Measurements from ENCODE around the gene PJA2.

PJA2 gene

DNA sequence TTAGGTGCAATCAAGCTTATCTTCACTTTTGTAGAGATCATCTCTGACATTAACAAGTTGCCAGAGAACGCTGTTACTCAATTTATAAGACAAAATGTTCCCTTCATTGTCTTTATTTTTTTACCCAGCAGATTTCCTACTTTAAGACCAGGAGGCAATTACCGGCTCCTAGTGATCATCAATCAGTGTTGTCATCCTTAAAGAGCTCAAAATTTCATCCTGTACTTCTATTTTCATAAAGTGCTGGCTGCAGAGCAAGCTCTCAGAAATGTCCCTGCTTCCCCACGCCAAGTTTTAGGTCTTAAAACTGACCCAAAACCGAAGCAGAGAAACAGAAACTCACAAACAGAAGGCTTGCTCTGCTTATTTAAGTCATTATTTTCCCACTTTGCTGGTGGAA lies 82.9 kb downstream of the PJA2 start:
- DNase-seq (ENCODE audit: low spot score) = no peak
- in situ Hi-C loops (cut with MboI; ENCODE audit: low sequenced_read_pairs, unreplicated experiment) = no loop called here
- TF ChIP-seq, protein P1, sequence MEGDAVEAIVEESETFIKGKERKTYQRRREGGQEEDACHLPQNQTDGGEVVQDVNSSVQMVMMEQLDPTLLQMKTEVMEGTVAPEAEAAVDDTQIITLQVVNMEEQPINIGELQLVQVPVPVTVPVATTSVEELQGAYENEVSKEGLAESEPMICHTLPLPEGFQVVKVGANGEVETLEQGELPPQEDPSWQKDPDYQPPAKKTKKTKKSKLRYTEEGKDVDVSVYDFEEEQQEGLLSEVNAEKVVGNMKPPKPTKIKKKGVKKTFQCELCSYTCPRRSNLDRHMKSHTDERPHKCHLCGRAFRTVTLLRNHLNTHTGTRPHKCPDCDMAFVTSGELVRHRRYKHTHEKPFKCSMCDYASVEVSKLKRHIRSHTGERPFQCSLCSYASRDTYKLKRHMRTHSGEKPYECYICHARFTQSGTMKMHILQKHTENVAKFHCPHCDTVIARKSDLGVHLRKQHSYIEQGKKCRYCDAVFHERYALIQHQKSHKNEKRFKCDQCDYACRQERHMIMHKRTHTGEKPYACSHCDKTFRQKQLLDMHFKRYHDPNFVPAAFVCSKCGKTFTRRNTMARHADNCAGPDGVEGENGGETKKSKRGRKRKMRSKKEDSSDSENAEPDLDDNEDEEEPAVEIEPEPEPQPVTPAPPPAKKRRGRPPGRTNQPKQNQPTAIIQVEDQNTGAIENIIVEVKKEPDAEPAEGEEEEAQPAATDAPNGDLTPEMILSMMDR (IDR thresholded peaks at IDR 0.05; ENCODE audit: borderline replicate concordance, control extremely low read depth, extremely low read depth, insufficient read depth, missing control alignments) = no peak

DNA sequence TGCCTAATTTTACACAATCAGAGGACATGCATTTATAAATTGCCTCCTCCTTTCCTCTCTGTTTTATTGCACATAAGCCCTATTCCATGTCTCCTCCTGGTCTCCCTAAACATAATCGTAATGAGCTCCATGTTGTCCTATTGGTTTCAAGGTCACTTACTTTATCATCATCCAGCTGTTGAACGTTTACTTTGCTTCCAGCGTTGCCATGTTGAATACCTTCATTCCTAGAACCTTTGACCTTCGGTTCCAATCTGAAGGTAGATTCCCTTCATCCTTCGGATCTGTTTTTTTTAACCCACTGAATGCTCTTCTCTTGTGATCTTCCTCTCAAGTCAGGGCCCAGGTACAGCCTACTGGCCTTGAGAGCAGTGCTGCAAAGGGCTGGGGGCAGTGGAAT lies 84.3 kb downstream of the PJA2 start:
- no peak for DNase-seq (ENCODE audit: low spot score)
- TF ChIP-seq, protein P1 (IDR thresholded peaks at IDR 0.05; ENCODE audit: borderline replicate concordance, control extremely low read depth, extremely low read depth, insufficient read depth, missing control alignments) = no peak
- in situ Hi-C loops (cut with MboI; ENCODE audit: low sequenced_read_pairs, unreplicated experiment) = no loop called here

DNA sequence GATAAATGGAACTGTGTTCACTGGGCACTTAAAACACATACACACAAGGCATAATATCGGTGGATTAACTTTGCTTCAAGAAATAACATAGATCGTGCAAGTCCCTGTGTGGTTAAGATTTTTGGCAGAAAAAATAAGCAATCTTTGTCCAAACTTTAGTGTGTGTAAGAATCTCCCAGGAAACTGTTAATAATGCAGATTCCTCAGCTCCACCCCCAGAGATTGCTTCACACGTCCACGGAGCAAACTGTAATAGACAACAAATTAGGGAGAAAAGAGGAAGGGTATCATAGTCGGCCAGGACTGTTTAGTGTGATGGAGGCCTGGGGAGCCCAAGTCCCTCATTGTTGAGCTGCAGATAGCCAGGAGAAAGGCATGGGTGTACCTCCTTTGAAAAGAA lies 84.8 kb downstream of the PJA2 start:
- in situ Hi-C loops (cut with MboI; ENCODE audit: low sequenced_read_pairs, unreplicated experiment) = no loop called here
- DNase-seq (ENCODE audit: low spot score) = no peak
- TF ChIP-seq, protein P1 (IDR thresholded peaks at IDR 0.05; ENCODE audit: borderline replicate concordance, control extremely low read depth, extremely low read depth, insufficient read depth, missing control alignments) = no peak

DNA sequence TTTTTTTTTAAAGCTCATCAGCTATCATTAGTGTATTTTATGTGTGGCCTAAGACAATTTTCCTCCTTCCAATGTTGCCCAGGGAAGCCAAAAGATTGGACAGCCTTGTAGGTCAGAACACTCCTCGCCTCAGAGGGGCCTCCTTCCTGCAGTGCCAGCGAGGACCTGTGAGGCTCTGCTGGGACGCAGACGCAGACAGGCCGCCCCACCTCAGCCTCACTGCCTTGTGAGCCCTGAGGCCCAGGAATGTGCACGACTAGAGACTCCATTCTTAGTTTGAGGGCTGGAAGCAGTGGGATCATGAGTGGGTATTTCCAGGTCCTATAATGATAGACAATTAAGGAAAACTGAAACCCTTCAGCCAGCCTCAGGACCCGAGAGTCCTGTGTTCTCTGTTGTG lies 85.4 kb downstream of the PJA2 start:
- in situ Hi-C loops (cut with MboI; ENCODE audit: low sequenced_read_pairs, unreplicated experiment) = no loop called here
- TF ChIP-seq, protein P1 (IDR thresholded peaks at IDR 0.05; ENCODE audit: borderline replicate concordance, control extremely low read depth, extremely low read depth, insufficient read depth, missing control alignments) = no peak
- DNase-seq (ENCODE audit: low spot score) = no peak

DNA sequence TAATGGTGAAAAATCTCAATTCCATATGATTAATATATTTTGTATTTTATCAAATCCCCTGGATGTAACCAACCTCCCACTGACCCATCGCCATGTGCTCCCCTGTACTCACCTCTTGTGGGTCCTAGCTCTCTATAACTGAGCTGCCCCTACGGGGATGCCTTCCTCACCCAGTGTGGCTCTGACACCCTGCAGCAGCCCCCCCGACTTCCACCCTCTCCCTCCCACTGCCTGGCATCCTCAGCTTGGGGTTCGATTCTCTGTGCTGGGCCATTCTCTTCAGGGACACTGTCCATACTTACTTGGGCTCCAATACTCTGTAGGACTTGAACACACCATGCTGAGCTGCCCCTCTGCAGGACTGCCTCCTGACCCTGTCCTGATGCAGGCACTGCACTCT lies 87.1 kb downstream of the PJA2 start:
- in situ Hi-C loops (cut with MboI; ENCODE audit: low sequenced_read_pairs, unreplicated experiment) = no loop called here
- peak; percentile 8 for DNase-seq (ENCODE audit: low spot score)
- TF ChIP-seq, protein P1 (IDR thresholded peaks at IDR 0.05; ENCODE audit: borderline replicate concordance, control extremely low read depth, extremely low read depth, insufficient read depth, missing control alignments) = no peak

DNA sequence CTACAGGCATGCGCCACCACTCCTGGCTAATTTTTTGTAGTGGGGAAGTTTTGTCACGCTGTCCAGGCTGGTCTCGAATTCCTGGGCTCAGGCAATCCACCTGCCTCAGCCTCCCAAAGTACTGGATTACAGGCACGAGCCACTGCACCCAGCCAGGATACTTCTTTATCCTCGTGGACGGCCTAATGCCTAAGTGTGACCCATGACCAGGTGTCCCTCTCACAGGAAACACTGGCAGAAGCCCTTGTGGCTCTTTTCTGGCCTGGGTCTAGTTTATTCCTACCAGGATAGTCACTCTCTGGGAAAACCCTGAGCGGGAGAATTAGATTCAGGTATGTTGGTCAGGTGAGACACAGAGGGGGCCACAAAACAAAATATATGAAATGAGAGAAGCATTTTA lies 90.4 kb downstream of the PJA2 start:
- in situ Hi-C loops (cut with MboI; ENCODE audit: low sequenced_read_pairs, unreplicated experiment) = no loop called here
- TF ChIP-seq, protein P1 (IDR thresholded peaks at IDR 0.05; ENCODE audit: borderline replicate concordance, control extremely low read depth, extremely low read depth, insufficient read depth, missing control alignments) = no peak
- no peak for DNase-seq (ENCODE audit: low spot score)
